Skeletal muscle satellite cell (primary cell): ENCODE data around the gene TLX2.
"Not testable (repeated sequence)": the region's sequence is repeated elsewhere in the genome, so short reads cannot be mapped to it uniquely, and the experiment has no call there.

ENCODE experiments used
- H3K27me3 ChIP-seq: 2 replicates; pipeline ENCODE4 v1.7.0; 2013; ENCODE audit warnings: low read length; ENCODE audit not compliant: control insufficient read depth, insufficient read depth
- H3K36me3 ChIP-seq: 2 replicates; pipeline ENCODE4 v1.7.0; 2013; ENCODE audit warnings: mild to moderate bottlenecking, control low read depth, low read length; ENCODE audit not compliant: insufficient read depth
- H3K4me1 ChIP-seq: 2 replicates; pipeline ENCODE4 v1.7.0; 2013; ENCODE audit warnings: low read length; ENCODE audit not compliant: control insufficient read depth, insufficient read depth
- H3K4me2 ChIP-seq: 2 replicates; pipeline ENCODE4 v1.7.0; 2013; ENCODE audit warnings: mild to moderate bottlenecking, low read length
- H3K4me3 ChIP-seq: 2 replicates; pipeline ENCODE4 v1.7.0; 2013; ENCODE audit warnings: low read length
- H3K9ac ChIP-seq: 2 replicates; pipeline ENCODE4 v1.7.0; 2013; ENCODE audit warnings: mild to moderate bottlenecking, low read depth, low read length, moderate library complexity
- H3K9me3 ChIP-seq: replicated peaks from 2 replicates; pipeline ENCODE4 v1.7.0; 2013; ENCODE audit warnings: mild to moderate bottlenecking, control low read depth, low read length

TLX2 gene

DNA sequence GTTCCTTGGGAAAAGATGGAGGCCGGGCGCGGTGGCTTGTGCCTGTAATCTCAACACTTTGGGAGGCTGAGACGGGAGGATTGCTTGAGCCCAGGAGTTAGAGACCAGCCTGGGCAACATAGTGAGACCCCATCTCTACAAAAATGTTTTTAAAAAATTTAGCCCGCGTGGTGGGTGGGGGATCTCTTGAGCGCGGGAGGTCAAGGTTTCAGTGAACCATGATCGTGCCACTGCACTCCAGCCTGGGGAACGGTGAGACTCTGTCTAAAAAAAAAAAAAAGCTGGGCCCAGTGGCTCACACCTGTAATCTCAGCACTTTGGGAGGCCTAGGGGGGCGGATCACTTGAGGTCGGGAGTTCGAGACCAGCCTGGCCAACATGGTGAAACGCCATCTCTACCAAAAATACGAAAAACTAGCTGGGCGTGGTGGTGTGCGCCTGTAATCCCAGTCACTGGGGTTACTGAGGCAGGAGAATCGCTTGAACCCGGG is 30.5 kb upstream of the TLX2 start:
- Histone ChIP-seq H3K4me3 (peak overlapping the region; percentile 83), H3K36me3 (peaks cover 18% of the 10 kb centered on the region), H3K4me1 (peaks cover 16% of the 10 kb centered on the region), H3K9ac (peak overlapping the region; percentile 87), H3K4me2 (peak overlapping the region; percentile 91)
- not testable (repeated sequence) for H3K9me3 ChIP-seq, H3K27me3 ChIP-seq

DNA sequence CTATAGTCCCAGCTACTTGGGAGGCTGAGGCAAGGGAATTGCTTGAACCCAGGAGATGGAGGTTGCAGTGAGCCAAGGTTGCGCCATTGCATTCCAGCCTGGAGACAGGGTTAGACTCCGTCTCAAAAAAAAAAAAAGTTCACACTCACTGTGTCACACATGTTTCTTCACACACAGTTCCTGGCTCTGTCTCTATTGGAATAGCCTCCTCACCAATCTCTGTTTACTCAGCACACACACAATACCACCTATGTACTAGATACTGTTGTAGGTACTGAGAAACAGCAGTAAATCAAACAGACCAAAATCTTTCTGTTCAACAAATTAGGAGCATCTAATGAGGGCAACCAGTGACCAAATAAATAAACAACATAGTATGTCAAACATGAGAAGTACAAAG is 28.1 kb upstream of the TLX2 start:
- peaks cover 18% of the 10 kb centered on the region for H3K36me3 ChIP-seq
- H3K4me3 ChIP-seq: no peak overlapping the region
- H3K9me3 ChIP-seq: no peaks in the 10 kb centered on the region
- H3K27me3 ChIP-seq: no peaks in the 10 kb centered on the region
- peaks cover 9% of the 10 kb centered on the region for H3K4me1 ChIP-seq
- no peak overlapping the region for H3K4me2 ChIP-seq
- H3K9ac ChIP-seq: no peak overlapping the region

- Histone ChIP-seq H3K9ac (no peak overlapping the region), H3K36me3 (peaks cover 40% of the 10 kb centered on the region), H3K4me1 (peaks cover 5% of the 10 kb centered on the region), H3K4me2 (no peak overlapping the region), H3K27me3 (no peaks in the 10 kb centered on the region), H3K4me3 (no peak overlapping the region), H3K9me3 (no peaks in the 10 kb centered on the region)
Observed at GRCh38 chr2:74488643-74489481, 25.4 kb upstream of the TLX2 start.

- no peaks in the 10 kb centered on the region for H3K9me3 ChIP-seq
- no peaks in the 10 kb centered on the region for H3K27me3 ChIP-seq
- H3K4me1 ChIP-seq: peaks cover 5% of the 10 kb centered on the region
- H3K4me2 ChIP-seq: no peak overlapping the region
- peaks cover 47% of the 10 kb centered on the region for H3K36me3 ChIP-seq
- H3K9ac ChIP-seq: no peak overlapping the region
- H3K4me3 ChIP-seq: no peak overlapping the region
Observed at GRCh38 chr2:74489906-74490305, 24.3 kb upstream of the TLX2 start.

DNA sequence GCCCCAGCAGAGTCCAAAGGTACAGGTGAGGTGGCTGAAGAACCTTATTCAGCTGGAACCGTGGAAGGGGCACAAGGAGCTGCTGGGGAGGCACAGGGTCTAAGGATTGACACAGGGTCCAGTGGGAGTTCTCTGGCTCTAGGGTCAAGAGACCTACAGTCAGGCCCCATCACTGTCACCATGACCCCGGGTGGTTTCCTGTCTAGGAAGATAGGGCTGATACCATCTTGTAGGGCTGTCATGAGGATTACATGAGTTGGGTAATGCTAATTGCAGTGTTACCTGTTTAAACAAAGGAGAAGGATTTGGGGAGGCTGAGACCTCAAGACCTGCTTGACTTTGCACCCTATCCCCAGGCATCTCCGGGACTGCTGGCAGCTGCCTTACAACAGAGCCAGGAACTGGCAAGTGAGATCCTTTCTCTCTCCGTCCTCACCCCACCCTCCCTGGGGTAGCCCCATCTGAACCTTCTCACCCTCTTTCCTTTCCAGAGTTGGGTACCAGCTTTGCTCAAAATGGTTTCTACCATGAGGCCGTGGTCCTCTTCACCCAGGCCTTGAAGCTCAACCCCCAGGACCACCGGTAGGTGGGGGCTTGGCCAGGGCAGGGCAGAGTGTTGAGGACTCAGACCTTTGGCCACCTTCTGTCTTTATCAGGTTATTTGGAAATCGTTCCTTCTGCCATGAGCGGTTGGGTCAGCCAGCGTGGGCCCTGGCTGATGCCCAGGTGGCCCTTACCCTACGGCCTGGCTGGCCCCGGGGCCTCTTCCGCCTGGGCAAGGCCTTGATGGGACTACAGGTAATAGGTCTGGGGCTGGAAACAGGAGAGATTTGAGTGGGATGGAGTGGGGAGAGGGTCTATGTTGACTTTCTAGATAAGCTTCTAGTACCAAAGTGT is 22.4 kb upstream of the TLX2 start:
- H3K27me3 ChIP-seq: no peaks in the 10 kb centered on the region
- H3K4me2 ChIP-seq: no peak overlapping the region
- no peaks in the 10 kb centered on the region for H3K9me3 ChIP-seq
- peaks cover 5% of the 10 kb centered on the region for H3K4me1 ChIP-seq
- H3K36me3 ChIP-seq: peaks cover 46% of the 10 kb centered on the region
- H3K4me3 ChIP-seq: no peak overlapping the region
- H3K9ac ChIP-seq: no peak overlapping the region

GRCh38 chr2:74493546-74493945 is 20.7 kb upstream of the TLX2 start:
- H3K9ac ChIP-seq: no peak overlapping the region
- peaks cover 17% of the 10 kb centered on the region for H3K4me1 ChIP-seq
- no peak overlapping the region for H3K4me2 ChIP-seq
- H3K9me3 ChIP-seq: no peaks in the 10 kb centered on the region
- no peak overlapping the region for H3K4me3 ChIP-seq
- H3K36me3 ChIP-seq: peaks cover 46% of the 10 kb centered on the region
- H3K27me3 ChIP-seq: peaks cover 15% of the 10 kb centered on the region

DNA sequence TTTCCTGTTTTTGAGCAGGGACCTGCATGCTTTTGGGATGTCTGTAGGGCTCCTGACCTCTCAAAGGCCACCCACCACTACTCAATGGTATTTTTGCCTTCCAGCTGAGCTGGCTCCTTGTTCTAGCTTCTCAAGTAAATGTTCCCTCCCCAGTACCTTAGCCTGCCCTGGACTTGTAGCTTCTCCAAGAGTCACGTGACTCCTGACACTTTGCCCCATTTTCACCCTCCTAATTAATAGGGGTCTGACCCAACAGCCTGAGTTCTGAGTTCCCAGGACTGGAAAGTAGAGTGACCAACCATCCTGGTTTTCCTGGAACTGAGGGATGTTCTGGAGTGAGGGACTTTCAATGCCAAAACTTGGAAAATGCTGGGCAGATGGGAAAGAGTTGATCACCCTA is 18.8 kb upstream of the TLX2 start:
- Histone ChIP-seq H3K4me2 (no peak overlapping the region), H3K27me3 (peaks cover 32% of the 10 kb centered on the region), H3K9ac (no peak overlapping the region), H3K36me3 (peaks cover 44% of the 10 kb centered on the region), H3K4me1 (peaks cover 29% of the 10 kb centered on the region), H3K9me3 (no peaks in the 10 kb centered on the region), H3K4me3 (no peak overlapping the region)

DNA sequence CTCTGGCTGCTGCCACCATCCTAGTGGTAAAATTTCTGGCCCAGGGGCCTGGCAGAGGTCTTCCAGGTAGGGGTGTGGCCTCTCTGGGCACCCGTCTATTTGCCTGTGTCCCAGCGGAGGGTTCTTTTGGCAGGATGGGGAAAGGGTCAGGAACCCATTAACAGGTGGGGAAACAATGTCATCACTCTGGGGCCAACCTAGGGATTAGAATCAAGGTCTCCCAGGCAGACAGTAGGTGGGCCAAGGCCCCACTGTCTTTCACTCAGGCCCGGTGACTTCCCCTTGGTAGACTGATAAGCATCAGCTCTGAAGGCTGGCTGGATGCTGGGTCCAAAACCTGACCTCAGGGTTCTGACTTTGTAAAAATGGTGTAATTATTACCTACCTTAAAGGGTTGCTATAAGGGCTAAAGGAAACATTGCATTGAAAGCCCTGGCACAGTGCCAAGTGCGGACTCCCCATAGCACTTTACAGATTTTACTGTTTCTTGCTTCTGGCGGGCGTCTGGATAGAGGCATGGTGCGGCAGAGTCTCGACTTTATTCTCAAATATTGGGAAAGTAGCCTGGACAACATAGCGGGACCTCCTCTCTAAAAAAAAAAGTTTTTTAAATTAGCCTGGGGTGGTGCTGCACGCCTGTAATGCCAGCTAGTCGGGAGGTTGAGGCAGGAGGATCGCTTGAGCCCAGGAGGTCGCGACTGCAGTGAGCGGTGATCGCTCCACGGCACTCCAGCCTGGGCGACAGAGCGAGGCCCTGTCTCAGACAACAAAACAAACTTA is 17.1 kb upstream of the TLX2 start:
- peaks cover 41% of the 10 kb centered on the region for H3K27me3 ChIP-seq
- H3K4me1 ChIP-seq: peaks cover 31% of the 10 kb centered on the region
- H3K36me3 ChIP-seq: peaks cover 26% of the 10 kb centered on the region
- H3K9ac ChIP-seq: no peak overlapping the region
- H3K9me3 ChIP-seq: no peaks in the 10 kb centered on the region
- H3K4me2 ChIP-seq: peak overlapping the region; percentile 95
- H3K4me3 ChIP-seq: no peak overlapping the region

DNA sequence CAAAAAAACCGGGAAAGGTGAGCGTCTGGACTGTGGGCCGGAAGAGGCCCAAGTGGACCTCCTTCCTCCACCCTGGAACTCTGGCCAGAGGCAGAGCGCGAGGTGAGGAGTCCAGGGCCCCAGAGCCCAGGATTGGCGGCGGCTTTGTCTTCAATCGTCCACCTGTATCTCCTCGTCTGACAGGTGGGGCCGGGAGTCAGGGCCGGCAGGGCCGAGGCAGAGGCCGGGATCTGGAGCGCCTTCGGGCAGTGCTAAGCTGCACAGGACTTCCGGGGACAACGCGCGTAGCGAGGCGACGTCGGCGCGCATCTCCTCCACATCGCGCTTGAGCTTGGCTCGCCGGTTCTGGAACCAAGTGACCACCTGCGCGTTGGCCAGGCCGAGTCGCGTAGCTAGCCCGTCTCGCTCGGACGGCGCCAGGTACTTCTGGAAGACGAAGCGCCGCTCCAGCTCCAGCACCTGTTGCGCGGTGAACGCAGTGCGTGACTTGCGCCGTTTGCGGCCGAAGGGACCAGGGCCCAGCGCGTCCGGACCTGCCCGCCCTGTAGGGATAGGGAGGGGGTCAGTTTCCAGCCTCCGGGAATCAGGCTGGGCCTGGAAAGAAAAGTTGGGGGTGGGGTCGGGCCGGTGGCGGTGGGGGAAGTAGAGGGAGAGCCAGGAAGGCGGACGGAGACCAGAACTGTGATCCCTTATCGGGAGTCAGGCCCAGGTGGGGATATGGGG is 16.3 kb upstream of the TLX2 start:
- H3K27me3 ChIP-seq: peaks cover 41% of the 10 kb centered on the region
- H3K36me3 ChIP-seq: peaks cover 20% of the 10 kb centered on the region
- H3K9me3 ChIP-seq: no peaks in the 10 kb centered on the region
- H3K4me3 ChIP-seq: peak overlapping the region; percentile 67
- peaks cover 38% of the 10 kb centered on the region for H3K4me1 ChIP-seq
- peak overlapping the region; percentile 95 for H3K4me2 ChIP-seq
- no peak overlapping the region for H3K9ac ChIP-seq

- Histone ChIP-seq H3K27me3 (peaks cover 41% of the 10 kb centered on the region), H3K4me2 (peak overlapping the region; percentile 95), H3K36me3 (peaks cover 13% of the 10 kb centered on the region), H3K9ac (peak overlapping the region; percentile 7), H3K4me3 (peak overlapping the region; percentile 67), H3K9me3 (no peaks in the 10 kb centered on the region), H3K4me1 (peaks cover 42% of the 10 kb centered on the region)
Observed at GRCh38 chr2:74498500-74499266, 15.6 kb upstream of the TLX2 start.
